Osteoblast (primary cell): ENCODE results near the gene HM13. TPM values are rescaled to one million over a fixed set of nuclear protein-coding genes. Genes with fewer than 3 reads are reported as not detected.
"Not testable (repeated sequence)": the region's sequence is repeated elsewhere in the genome, so short reads cannot be mapped to it uniquely, and the experiment has no call there.

Experiments
- DNase-seq: peaks from one replicate; pipeline ENCODE4 v3.0.0; 2011; ENCODE audit warnings: low spot score, mixed read lengths; ENCODE audit not compliant: insufficient read length; ENCODE audit errors: missing footprints
- H2AFZ ChIP-seq: 2 replicates; pipeline ENCODE4 v1.6.0; 2011; ENCODE audit warnings: mild to moderate bottlenecking, low read length
- H3K27ac ChIP-seq: 2 replicates; pipeline ENCODE4 v1.5.1; 2011; ENCODE audit warnings: mild to moderate bottlenecking, low read depth, low read length, moderate library complexity
- H3K27me3 ChIP-seq: 2 replicates; pipeline ENCODE4 v1.6.0; 2012; ENCODE audit warnings: mild to moderate bottlenecking, control low read depth, inconsistent platforms, low read length, moderate library complexity; ENCODE audit not compliant: insufficient read depth
- H3K36me3 ChIP-seq: 2 replicates; pipeline ENCODE4 v1.5.1; 2011; ENCODE audit warnings: mild to moderate bottlenecking, low read length, control low read depth, moderate library complexity; ENCODE audit not compliant: insufficient read depth
- H3K4me1 ChIP-seq: 2 replicates; pipeline ENCODE4 v1.5.1; 2011; ENCODE audit warnings: mild to moderate bottlenecking, low read length, control low read depth, moderate library complexity; ENCODE audit not compliant: insufficient read depth
- H3K4me2 ChIP-seq: 2 replicates; pipeline ENCODE4 v1.6.0; 2011; ENCODE audit warnings: mild to moderate bottlenecking, low read length; ENCODE audit not compliant: insufficient read depth
- H3K4me3 ChIP-seq: fragments of 200-600 bp; sonication (generic); 3 replicates; pipeline ENCODE4 v1.5.1; 2012; ENCODE audit warnings: mild to moderate bottlenecking, low read length, inconsistent platforms; ENCODE audit not compliant: insufficient read depth
- H3K79me2 ChIP-seq: 2 replicates; pipeline ENCODE4 v1.6.0; 2012; ENCODE audit warnings: mild to moderate bottlenecking, low read length, control low read depth, inconsistent platforms; ENCODE audit not compliant: insufficient read depth
- H3K9me3 ChIP-seq: 2 replicates; pipeline ENCODE4 v1.5.1; 2011; ENCODE audit warnings: low read depth, low read length, control low read depth
- H4K20me1 ChIP-seq: 2 replicates; pipeline ENCODE4 v1.6.0; 2012; ENCODE audit warnings: mild to moderate bottlenecking, low read length, control low read depth; ENCODE audit not compliant: insufficient read depth
- CTCF ChIP-seq: IDR thresholded peaks from 2 replicates; pipeline ENCODE4 v1.5.1; 2011; ENCODE audit warnings: mild to moderate bottlenecking, low read depth, low read length, moderate library complexity; ENCODE audit errors: extremely low read depth
- total RNA-seq: library from RNA; depleted of rRNA; stranded (reverse); fragments of >200 nt; gene quantifications from 2 replicates; pipeline ENCODE4 v1.2.3, GENCODE V29; 2012

HM13 gene
- total RNA-seq, 1 donor = 85.8 TPM

- H3K4me2 ChIP-seq = peak overlapping the region; percentile 99
- H3K4me3 ChIP-seq = peak overlapping the region; percentile 100
- no peak for TF ChIP-seq CTCF
- no peaks in the 10 kb centered on the region for H3K27me3 ChIP-seq
- H2AFZ ChIP-seq = no peak overlapping the region
- H3K4me1 ChIP-seq = peaks cover 34% of the 10 kb centered on the region
- no peak for DNase-seq
- no peak overlapping the region for H3K27ac ChIP-seq
- H3K79me2 ChIP-seq = peaks cover 70% of the 10 kb centered on the region
- no peaks in the 10 kb centered on the region for H3K9me3 ChIP-seq
- H4K20me1 ChIP-seq = peaks cover 60% of the 10 kb centered on the region
- H3K36me3 ChIP-seq = peaks cover 14% of the 10 kb centered on the region
Observed at GRCh38 chr20:31516651-31517050, 2.4 kb downstream of the HM13 start.

GRCh38 chr20:31517373-31517772 is 3.1 kb downstream of the HM13 start:
- peak overlapping the region; percentile 34 for H3K4me3 ChIP-seq

GRCh38 chr20:31521267-31521666 is 7.0 kb downstream of the HM13 start:
- H3K4me3 ChIP-seq, H3K27me3 ChIP-seq, H2AFZ ChIP-seq, H3K27ac ChIP-seq, H3K4me2 ChIP-seq, DNase-seq, H3K9me3 ChIP-seq: not testable (repeated sequence)
- Histone ChIP-seq H3K36me3 (peaks cover 14% of the 10 kb centered on the region), H3K4me1 (peaks cover 16% of the 10 kb centered on the region), H3K79me2 (peaks cover 91% of the 10 kb centered on the region), H4K20me1 (peaks cover 69% of the 10 kb centered on the region)

More at GRCh38 chr20:31517373-31517772, 3.1 kb downstream of the HM13 start:
- peak; percentile 46 for TF ChIP-seq CTCF
- peak; percentile 95 for DNase-seq
- Histone ChIP-seq H3K4me1 (peaks cover 34% of the 10 kb centered on the region), H3K27ac (peak overlapping the region; percentile 48), H3K4me2 (peak overlapping the region; percentile 62), H3K36me3 (peaks cover 14% of the 10 kb centered on the region), H3K79me2 (peaks cover 77% of the 10 kb centered on the region), H4K20me1 (peaks cover 65% of the 10 kb centered on the region), H3K27me3 (no peaks in the 10 kb centered on the region), H3K9me3 (no peaks in the 10 kb centered on the region), H2AFZ (no peak overlapping the region)

GRCh38 chr20:31522731-31523130 is 8.5 kb downstream of the HM13 start:
- peaks cover 89% of the 10 kb centered on the region for H3K79me2 ChIP-seq
- H3K36me3 ChIP-seq = peaks cover 11% of the 10 kb centered on the region
- H4K20me1 ChIP-seq = peaks cover 60% of the 10 kb centered on the region
- TF ChIP-seq CTCF = no peak
- H3K9me3 ChIP-seq = no peaks in the 10 kb centered on the region
- peaks cover 2% of the 10 kb centered on the region for H3K4me1 ChIP-seq
- H3K27me3 ChIP-seq = no peaks in the 10 kb centered on the region
- no peak overlapping the region for H3K4me2 ChIP-seq
- H2AFZ ChIP-seq = no peak overlapping the region
- no peak overlapping the region for H3K4me3 ChIP-seq
- DNase-seq = no peak
- H3K27ac ChIP-seq = no peak overlapping the region
